K562 (cell line): ENCODE results near the gene NRF1. TPM values are rescaled to one million over a fixed set of nuclear protein-coding genes. Genes with fewer than 3 reads are reported as not detected.
A peak's percentile ranks its signal among the peaks of the same experiment; 100 is the strongest.

Source experiments
- ATF7 ChIP-seq: fragments of 450-650 bp; IDR thresholded peaks from 2 replicates; pipeline ENCODE4 v1.7.1; 2014; ENCODE audit warnings: mild to moderate bottlenecking, moderate library complexity
- CHD4 ChIP-seq: fragments of 200-600 bp; sonication (generic); IDR thresholded peaks from 3 replicates; pipeline ENCODE4 v1.6.1; 2012; ENCODE audit warnings: low read depth, mild to moderate bottlenecking, mixed read lengths, low read length, inconsistent platforms; ENCODE audit not compliant: insufficient read depth, insufficient replicate concordance, poor library complexity, severe bottlenecking
- HNRNPK ChIP-seq: fragments of 200-400 bp; formaldehyde crosslinking; IDR thresholded peaks from one replicate; pipeline ENCODE4 v1.6.1; 2018; ENCODE audit warnings: mild to moderate bottlenecking, low read depth, low read length; ENCODE audit not compliant: poor library complexity, severe bottlenecking
- KAT2B ChIP-seq: IDR thresholded peaks from one replicate; pipeline ENCODE4 v1.6.1; 2012; ENCODE audit warnings: low read depth, mild to moderate bottlenecking, control low read depth, inconsistent platforms, low read length, moderate library complexity
- MAFF ChIP-seq: IDR thresholded peaks from 2 replicates; pipeline ENCODE4 v1.6.1; 2012; ENCODE audit warnings: low read length, improper control_type of control experiment
- PHF8 ChIP-seq: fragments of 200-600 bp; sonication (generic); IDR thresholded peaks from 2 replicates; pipeline ENCODE4 v1.6.1; 2012; ENCODE audit warnings: mixed run types, mild to moderate bottlenecking, inconsistent platforms, low read length, moderate library complexity, borderline replicate concordance
- POLR2AphosphoS5 ChIP-seq: IDR thresholded peaks from 2 replicates; pipeline ENCODE4 v1.6.1; 2011; ENCODE audit warnings: mild to moderate bottlenecking, low read depth, low read length, moderate library complexity; ENCODE audit not compliant: control insufficient read depth, insufficient read depth
- POLR3G ChIP-seq: IDR thresholded peaks from 2 replicates; pipeline ENCODE4 v1.6.1; 2011; ENCODE audit not compliant: insufficient read length, insufficient replicate concordance; ENCODE audit errors: extremely low read depth
- SMC3 ChIP-seq: conservative IDR thresholded peaks from 2 replicates; pipeline ENCODE4 v1.6.1; 2011; ENCODE audit warnings: low read depth, low read length, improper control_type of control experiment; ENCODE audit not compliant: insufficient read depth
- ZBED1 ChIP-seq: IDR thresholded peaks from 2 replicates; pipeline ENCODE4 v1.6.1; 2014
- ZBTB17 ChIP-seq: fragments of 450-650 bp; formaldehyde crosslinking; IDR thresholded peaks from 2 replicates; pipeline ENCODE4 v1.4.0; 2020; ENCODE audit warnings: mild to moderate bottlenecking
- ZEB2 ChIP-seq: fragments of 450-650 bp; IDR thresholded peaks from 2 replicates; pipeline ENCODE4 v1.6.1; 2016
- ZFP36 ChIP-seq: fragments of 150-350 bp; IDR thresholded peaks from 2 replicates; pipeline ENCODE4 v1.6.1; 2018; ENCODE audit warnings: low read length, low read depth; ENCODE audit not compliant: partially characterized antibody
- ZNF695 ChIP-seq: fragments of 450-650 bp; formaldehyde crosslinking; IDR thresholded peaks from 2 replicates; pipeline ENCODE4 v1.4.0; 2020; ENCODE audit warnings: mild to moderate bottlenecking, moderate library complexity
- ZNF717 ChIP-seq: fragments of 250-450 bp; sonication (Bioruptor Pico); IDR thresholded peaks from 2 replicates; pipeline ENCODE4 v1.5.0; 2021
- polyA plus RNA-seq, 8 experiments: library from polyadenylated mRNA; depleted of rRNA in 4 of 8; stranded (reverse) in 5 of 8; unstranded in 3 of 8; fragments of >200 nt; fragmentation: Nextera tagmentation in 2 of 8; fragmentation: Illumina TruSeq in 1 of 8; extraction: Ambion mirVana in 2 of 8; extraction: Trizol in 1 of 8; gene quantifications; 2 replicates each; pipeline versions ENCODE4 v1.2.1 to v1.2.3, GENCODE V29; 2011 to 2014; ENCODE audit warnings: inconsistent platforms in 1 of 8, missing spikeins in 1 of 8
- total RNA-seq, 7 experiments: library from RNA; depleted of rRNA in 6 of 7; stranded (reverse); fragments of >200 nt in 6 of 7; fragmentation: Illumina TruSeq in 2 of 7; extraction: Trizol in 2 of 7; gene quantifications; 2 replicates each; pipeline versions ENCODE4 v1.2.1 to v1.2.3, GENCODE V29; 2011 to 2021; ENCODE audit warnings: low replicate concordance in 1 of 7
- TF ChIP-seq, protein P1 (sequence below): fragments of 450-650 bp; IDR thresholded peaks from 2 replicates; pipeline ENCODE4 v1.6.1; 2016; ENCODE audit warnings: antibody characterized with exemption
- TF ChIP-seq, protein P2 (sequence below): fragments of 450-650 bp; formaldehyde crosslinking; IDR thresholded peaks from 2 replicates; pipeline ENCODE4 v1.4.0; 2020; ENCODE audit warnings: mild to moderate bottlenecking, mixed read lengths
- TF ChIP-seq, protein P3 (sequence below): fragments of 250-450 bp; sonication (Bioruptor Pico); IDR thresholded peaks from 2 replicates; pipeline ENCODE4 v1.4.0; 2020; ENCODE audit warnings: mild to moderate bottlenecking, moderate library complexity
- TF ChIP-seq, protein P4 (sequence below): sonication (generic); formaldehyde crosslinking; IDR thresholded peaks from 2 replicates; pipeline ENCODE4 v1.8.0; 2023; ENCODE audit warnings: mild to moderate bottlenecking, missing genetic modification reagents

The NRF1 gene
- total and polyA plus RNA-seq, 9 of the 15 experiments (the other 6 are each of a cell fraction or from before 2014, with no cell fraction given) = 8.6 to 28.8 (median 20.3) TPM

DNA sequence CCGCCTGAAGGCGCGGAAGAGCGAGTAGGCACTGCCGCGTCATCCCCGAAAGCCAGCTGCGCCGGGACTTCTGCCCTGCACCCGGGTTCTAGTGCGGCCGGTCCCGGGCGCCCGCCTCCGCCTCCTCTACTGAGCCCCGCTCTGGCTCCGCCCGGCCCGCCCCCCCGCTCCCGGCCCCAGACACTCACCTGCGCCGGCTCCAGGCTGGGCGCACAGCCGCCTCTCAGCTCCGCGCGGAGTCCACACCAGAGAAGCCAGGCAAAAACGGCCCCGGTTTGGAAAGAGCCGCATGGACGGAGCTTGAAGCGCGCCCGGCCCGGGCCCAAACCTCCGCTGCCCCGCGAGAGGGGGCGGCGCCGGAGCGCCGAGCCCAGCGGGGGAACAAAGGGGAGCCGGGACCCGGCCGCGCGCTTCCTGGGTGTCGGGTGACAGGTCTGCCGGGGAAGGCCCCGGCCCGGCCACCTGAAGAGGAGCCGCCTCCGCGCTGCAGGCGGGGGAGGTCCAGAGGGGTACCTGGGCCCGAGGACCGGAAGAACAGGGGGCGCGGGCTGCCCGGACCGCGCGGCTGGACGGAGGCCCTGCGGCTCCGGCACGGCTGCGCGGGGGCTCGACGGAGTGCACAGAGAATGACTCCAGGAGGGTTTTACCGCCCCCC lies 168.2 kb downstream of the NRF1 start (continued):
- TF ChIP-seq, protein P1, sequence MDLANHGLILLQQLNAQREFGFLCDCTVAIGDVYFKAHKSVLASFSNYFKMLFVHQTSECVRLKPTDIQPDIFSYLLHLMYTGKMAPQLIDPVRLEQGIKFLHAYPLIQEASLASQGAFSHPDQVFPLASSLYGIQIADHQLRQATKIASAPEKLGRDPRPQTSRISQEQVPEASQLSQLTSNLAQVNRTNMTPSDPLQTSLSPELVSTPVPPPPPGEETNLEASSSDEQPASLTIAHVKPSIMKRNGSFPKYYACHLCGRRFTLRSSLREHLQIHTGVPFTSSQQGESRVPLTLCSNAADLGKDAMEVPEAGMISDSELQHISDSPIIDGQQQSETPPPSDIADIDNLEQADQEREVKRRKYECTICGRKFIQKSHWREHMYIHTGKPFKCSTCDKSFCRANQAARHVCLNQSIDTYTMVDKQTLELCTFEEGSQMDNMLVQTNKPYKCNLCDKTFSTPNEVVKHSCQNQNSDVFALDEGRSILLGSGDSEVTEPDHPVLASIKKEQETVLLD = no peak
- TF ChIP-seq POLR3G = no peak
- no peak for TF ChIP-seq KAT2B
- TF ChIP-seq, protein P2, sequence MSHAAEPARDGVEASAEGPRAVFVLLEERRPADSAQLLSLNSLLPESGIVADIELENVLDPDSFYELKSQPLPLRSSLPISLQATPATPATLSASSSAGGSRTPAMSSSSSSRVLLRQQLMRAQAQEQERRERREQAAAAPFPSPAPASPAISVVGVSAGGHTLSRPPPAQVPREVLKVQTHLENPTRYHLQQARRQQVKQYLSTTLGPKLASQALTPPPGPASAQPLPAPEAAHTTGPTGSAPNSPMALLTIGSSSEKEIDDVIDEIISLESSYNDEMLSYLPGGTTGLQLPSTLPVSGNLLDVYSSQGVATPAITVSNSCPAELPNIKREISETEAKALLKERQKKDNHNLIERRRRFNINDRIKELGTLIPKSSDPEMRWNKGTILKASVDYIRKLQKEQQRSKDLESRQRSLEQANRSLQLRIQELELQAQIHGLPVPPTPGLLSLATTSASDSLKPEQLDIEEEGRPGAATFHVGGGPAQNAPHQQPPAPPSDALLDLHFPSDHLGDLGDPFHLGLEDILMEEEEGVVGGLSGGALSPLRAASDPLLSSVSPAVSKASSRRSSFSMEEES (CRISPR knock-in tag) = no peak
- TF ChIP-seq ZBTB17 (CRISPR knock-in tag) = no peak
- TF ChIP-seq ZNF695 (CRISPR knock-in tag) = no peak
- no peak for TF ChIP-seq ATF7
- TF ChIP-seq, protein P3, sequence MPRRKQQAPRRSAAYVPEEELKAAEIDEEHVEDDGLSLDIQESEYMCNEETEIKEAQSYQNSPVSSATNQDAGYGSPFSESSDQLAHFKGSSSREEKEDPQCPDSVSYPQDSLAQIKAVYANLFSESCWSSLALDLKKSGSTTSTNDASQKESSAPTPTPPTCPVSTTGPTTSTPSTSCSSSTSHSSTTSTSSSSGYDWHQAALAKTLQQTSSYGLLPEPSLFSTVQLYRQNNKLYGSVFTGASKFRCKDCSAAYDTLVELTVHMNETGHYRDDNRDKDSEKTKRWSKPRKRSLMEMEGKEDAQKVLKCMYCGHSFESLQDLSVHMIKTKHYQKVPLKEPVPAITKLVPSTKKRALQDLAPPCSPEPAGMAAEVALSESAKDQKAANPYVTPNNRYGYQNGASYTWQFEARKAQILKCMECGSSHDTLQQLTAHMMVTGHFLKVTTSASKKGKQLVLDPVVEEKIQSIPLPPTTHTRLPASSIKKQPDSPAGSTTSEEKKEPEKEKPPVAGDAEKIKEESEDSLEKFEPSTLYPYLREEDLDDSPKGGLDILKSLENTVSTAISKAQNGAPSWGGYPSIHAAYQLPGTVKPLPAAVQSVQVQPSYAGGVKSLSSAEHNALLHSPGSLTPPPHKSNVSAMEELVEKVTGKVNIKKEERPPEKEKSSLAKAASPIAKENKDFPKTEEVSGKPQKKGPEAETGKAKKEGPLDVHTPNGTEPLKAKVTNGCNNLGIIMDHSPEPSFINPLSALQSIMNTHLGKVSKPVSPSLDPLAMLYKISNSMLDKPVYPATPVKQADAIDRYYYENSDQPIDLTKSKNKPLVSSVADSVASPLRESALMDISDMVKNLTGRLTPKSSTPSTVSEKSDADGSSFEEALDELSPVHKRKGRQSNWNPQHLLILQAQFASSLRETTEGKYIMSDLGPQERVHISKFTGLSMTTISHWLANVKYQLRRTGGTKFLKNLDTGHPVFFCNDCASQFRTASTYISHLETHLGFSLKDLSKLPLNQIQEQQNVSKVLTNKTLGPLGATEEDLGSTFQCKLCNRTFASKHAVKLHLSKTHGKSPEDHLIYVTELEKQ = no peak
- no peak for TF ChIP-seq SMC3
- TF ChIP-seq HNRNPK = peak; percentile 19
- peak; percentile 80; the same call in 1 of the 2 replicates for TF ChIP-seq PHF8
- TF ChIP-seq ZEB2 = peak; percentile 48
- TF ChIP-seq MAFF = no peak
- no peak for TF ChIP-seq ZNF717 (CRISPR knock-in tag)
- no peak for TF ChIP-seq ZFP36
- TF ChIP-seq, protein P4, sequence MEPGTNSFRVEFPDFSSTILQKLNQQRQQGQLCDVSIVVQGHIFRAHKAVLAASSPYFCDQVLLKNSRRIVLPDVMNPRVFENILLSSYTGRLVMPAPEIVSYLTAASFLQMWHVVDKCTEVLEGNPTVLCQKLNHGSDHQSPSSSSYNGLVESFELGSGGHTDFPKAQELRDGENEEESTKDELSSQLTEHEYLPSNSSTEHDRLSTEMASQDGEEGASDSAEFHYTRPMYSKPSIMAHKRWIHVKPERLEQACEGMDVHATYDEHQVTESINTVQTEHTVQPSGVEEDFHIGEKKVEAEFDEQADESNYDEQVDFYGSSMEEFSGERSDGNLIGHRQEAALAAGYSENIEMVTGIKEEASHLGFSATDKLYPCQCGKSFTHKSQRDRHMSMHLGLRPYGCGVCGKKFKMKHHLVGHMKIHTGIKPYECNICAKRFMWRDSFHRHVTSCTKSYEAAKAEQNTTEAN (CRISPR knock-in tag) = peak; percentile 10; the same call in 1 of the 2 replicates
- TF ChIP-seq CHD4 = no peak
- TF ChIP-seq ZBED1 = no peak
- peak; percentile 37 for TF ChIP-seq POLR2AphosphoS5
